ENCODE results near the gene HDAC11. TPM values are rescaled to one million over a fixed set of nuclear protein-coding genes. Genes with fewer than 3 reads are reported as not detected.
A peak's percentile ranks its signal among the peaks of the same experiment; 100 is the strongest.

Gene HDAC11
- polyA plus RNA-seq, 1 experiment = 7.1 TPM

DNA sequence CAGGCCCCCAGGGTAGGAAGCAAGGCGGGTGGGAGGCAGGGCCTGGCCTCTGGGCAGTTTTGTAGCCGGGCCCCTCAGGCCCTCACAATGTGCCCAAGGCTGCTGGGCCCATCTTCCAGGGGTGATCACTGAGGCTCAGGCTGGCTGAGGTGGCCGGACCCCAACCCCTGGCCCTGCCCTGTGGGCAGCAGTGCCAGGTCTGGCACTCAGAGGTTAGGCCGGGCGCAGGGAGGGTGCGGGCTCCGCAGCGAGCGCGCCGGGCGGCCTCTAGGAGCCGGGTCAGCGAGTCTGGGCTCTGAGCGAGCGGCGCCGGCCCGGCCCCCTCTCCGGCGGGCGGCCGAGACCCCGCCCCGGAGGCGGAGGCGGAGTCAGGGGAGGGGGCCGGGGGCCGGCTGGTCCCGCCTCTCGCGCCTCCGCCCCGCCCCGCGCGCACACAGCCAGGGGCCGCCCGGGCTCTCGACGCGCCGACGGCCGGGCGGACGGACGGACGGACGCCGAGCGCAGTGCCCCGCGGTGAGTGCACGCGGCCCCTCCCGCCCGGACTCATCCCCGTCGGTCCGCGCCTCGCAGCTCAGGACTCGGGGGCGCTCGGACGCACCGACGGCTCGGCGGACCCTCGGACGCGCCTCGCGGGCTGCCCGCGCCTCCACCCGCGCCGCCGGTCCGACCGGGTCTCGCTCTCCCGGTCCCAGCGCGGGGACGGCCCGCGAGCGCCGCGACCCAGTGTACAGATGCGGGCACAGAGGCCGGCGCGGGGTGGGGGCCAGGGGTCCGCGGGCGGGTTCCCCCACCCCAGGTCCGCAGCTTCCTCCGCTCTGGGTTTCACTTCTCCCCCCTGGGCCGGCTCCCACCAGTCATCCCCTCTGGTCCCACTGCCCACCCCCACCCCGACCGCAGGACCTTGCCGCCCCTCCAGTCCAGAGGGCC, 68.9 kb downstream of the HDAC11 start, which contains the start of gene FBLN2:
FBLN2 (plus strand) TSS at position 430 of the 927 bp plus-strand sequence. CDS start 21,231 bp downstream, outside the sequence.
- Histone ChIP-seq H3K27me3 (ENCODE audit: control insufficient read depth, insufficient read depth, low read length) (no peaks in the 10 kb centered on the region), H3K9me3 (ENCODE audit: control insufficient read depth, insufficient read depth, low read length) (no peaks in the 10 kb centered on the region; the same call in 1 of the 2 replicates), H3K27ac (ENCODE audit: low read depth, low read length) (no peak within 1 kb of the TSS), H3K4me3 (ENCODE audit: low read depth, low read length) (peak within 1 kb of the TSS; percentile 50)
- TF ChIP-seq, protein P1, sequence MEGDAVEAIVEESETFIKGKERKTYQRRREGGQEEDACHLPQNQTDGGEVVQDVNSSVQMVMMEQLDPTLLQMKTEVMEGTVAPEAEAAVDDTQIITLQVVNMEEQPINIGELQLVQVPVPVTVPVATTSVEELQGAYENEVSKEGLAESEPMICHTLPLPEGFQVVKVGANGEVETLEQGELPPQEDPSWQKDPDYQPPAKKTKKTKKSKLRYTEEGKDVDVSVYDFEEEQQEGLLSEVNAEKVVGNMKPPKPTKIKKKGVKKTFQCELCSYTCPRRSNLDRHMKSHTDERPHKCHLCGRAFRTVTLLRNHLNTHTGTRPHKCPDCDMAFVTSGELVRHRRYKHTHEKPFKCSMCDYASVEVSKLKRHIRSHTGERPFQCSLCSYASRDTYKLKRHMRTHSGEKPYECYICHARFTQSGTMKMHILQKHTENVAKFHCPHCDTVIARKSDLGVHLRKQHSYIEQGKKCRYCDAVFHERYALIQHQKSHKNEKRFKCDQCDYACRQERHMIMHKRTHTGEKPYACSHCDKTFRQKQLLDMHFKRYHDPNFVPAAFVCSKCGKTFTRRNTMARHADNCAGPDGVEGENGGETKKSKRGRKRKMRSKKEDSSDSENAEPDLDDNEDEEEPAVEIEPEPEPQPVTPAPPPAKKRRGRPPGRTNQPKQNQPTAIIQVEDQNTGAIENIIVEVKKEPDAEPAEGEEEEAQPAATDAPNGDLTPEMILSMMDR (IDR thresholded peaks at IDR 0.05; ENCODE audit: low read depth, low read length) = no peak
- POLR2A ChIA-PET = no interaction called here
- no peak for DNase-seq (ENCODE audit: low read depth, low spot score)
- CTCF ChIA-PET = no interaction called here

GRCh38 chr3:13549623-13550422, 69.7 kb downstream of the HDAC11 start:
- no peak overlapping the region for H3K4me3 ChIP-seq (ENCODE audit: low read depth, low read length)
- no peak for DNase-seq (ENCODE audit: low read depth, low spot score)
- no peak overlapping the region for H3K27ac ChIP-seq (ENCODE audit: low read depth, low read length)

DNA sequence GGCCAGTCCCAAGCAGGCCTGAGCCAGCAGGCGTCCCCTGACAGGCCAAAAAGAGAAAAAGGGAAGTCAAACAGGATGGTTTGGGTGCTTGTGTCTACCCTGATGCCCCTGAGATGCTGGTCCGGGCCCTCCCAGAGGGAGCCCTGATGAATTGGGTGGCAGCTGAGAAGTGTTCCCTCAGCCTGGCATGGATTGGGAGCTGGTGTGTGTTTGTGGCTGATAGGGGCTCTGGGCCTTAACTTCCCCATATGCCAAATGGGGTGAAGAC, 70.3 kb downstream of the HDAC11 start:
- Histone ChIP-seq H3K9me3 (ENCODE audit: control insufficient read depth, insufficient read depth, low read length) (no peaks in the 10 kb centered on the region; the same call in 1 of the 2 replicates), H3K4me3 (ENCODE audit: low read depth, low read length) (no peak overlapping the region), H3K27me3 (ENCODE audit: control insufficient read depth, insufficient read depth, low read length) (no peaks in the 10 kb centered on the region), H3K27ac (ENCODE audit: low read depth, low read length) (no peak overlapping the region)
- DNase-seq (ENCODE audit: low read depth, low spot score) = no peak
- TF ChIP-seq, protein P1 (IDR thresholded peaks at IDR 0.05; ENCODE audit: low read depth, low read length) = no peak
- ChIA-PET POLR2A (no interaction called here), CTCF (interaction anchor here (1.3 kb wide), 1 partner anchor 99 kb away, joined by 4 read pairs; no protein-coding TSS in a partner anchor)

More at GRCh38 chr3:13549623-13550422, 69.7 kb downstream of the HDAC11 start:
- no peaks in the 10 kb centered on the region for H3K27me3 ChIP-seq (ENCODE audit: control insufficient read depth, insufficient read depth, low read length)
- CTCF ChIA-PET = interaction anchor here (1.3 kb wide), 1 partner anchor 99 kb away, joined by 4 read pairs; no protein-coding TSS in a partner anchor
- TF ChIP-seq, protein P1 (IDR thresholded peaks at IDR 0.05; ENCODE audit: low read depth, low read length) = no peak
- POLR2A ChIA-PET = no interaction called here
- H3K9me3 ChIP-seq (ENCODE audit: control insufficient read depth, insufficient read depth, low read length) = no peaks in the 10 kb centered on the region; the same call in 1 of the 2 replicates

DNA sequence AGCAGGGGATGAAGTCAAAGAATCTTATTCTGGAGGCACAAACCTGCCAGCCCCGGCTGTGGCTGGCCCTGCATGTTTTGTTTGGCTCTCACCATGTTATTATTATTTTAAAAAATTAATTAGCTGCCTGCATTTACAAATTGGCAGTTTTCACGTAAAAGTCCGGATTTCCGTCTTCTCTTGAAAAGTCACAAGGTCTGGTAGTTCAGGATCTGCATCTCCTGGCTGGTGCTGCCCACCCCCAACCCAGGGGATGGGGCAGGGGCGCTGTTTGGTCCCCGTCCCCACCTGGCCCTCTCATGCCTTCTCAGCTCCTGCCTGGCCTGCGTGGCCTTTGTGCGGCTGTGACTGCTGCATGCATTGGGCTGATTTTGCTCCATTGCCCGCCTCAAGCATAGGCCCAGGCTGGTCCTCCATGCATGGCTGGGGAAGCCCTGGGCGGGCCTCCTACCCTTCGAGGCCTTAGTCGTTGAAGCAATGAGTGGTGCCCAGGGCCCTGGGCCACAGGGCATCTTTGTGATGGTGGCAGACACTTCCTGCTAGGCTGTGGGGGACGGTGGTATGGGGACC, 70.8 kb downstream of the HDAC11 start:
- Histone ChIP-seq H3K9me3 (ENCODE audit: control insufficient read depth, insufficient read depth, low read length) (no peaks in the 10 kb centered on the region; the same call in 1 of the 2 replicates), H3K27ac (ENCODE audit: low read depth, low read length) (no peak overlapping the region), H3K4me3 (ENCODE audit: low read depth, low read length) (no peak overlapping the region), H3K27me3 (ENCODE audit: control insufficient read depth, insufficient read depth, low read length) (no peaks in the 10 kb centered on the region)
- no peak for DNase-seq (ENCODE audit: low read depth, low spot score)
- CTCF ChIA-PET = interaction anchor here (1.3 kb wide), 1 partner anchor 98 kb away, joined by 4 read pairs; no protein-coding TSS in a partner anchor
- POLR2A ChIA-PET = no interaction called here
- TF ChIP-seq, protein P1 (IDR thresholded peaks at IDR 0.05; ENCODE audit: low read depth, low read length) = no peak
